A673 (cell line): ENCODE results near the gene EXTL1. TPM values are rescaled to one million over a fixed set of nuclear protein-coding genes. Genes with fewer than 3 reads are reported as not detected.

Experiments used
- BruUV-seq: library from RNA; stranded (reverse); fragments of 400-500 nt; replicated peaks from 2 replicates; lab custom pipeline; 2021; lab: Mats Ljungman, UMichigan
- CTCF ChIA-PET: fragments of 300-600 bp; sonication (Branson Sonifier 250); formaldehyde crosslinking; loops from one replicate; lab custom pipeline; 2022; ENCODE audit warnings: antibody characterized with exemption; lab: Charles Lee
- POLR2A ChIA-PET: fragments of 300-600 bp; sonication (Branson Sonifier 250); formaldehyde crosslinking; loops from one replicate; lab custom pipeline; 2022; ENCODE audit warnings: antibody characterized with exemption; ENCODE audit not compliant: low non-redundant PET; lab: Charles Lee
- DNase-seq: peaks from one replicate; pipeline ENCODE4 v3.0.0-alpha.2; 2015; ENCODE audit warnings: low spot score
- H3K27ac ChIP-seq: fragments of 200-600 bp; sonication (generic); 2 replicates; pipeline ENCODE4 v1.5.1; 2016; ENCODE audit warnings: mixed run types, low read depth, mild to moderate bottlenecking, mixed read lengths, antibody characterized with exemption, low read length; ENCODE audit not compliant: poor library complexity, severe bottlenecking
- H3K27me3 ChIP-seq: fragments of 200-600 bp; sonication (generic); replicated peaks from 2 replicates; pipeline ENCODE4 v1.6.1; 2017; ENCODE audit warnings: mixed run types, low read depth, mild to moderate bottlenecking, mixed read lengths, antibody characterized with exemption, low read length; ENCODE audit not compliant: insufficient read depth, poor library complexity
- H3K36me3 ChIP-seq: fragments of 200-600 bp; sonication (generic); 2 replicates; pipeline ENCODE4 v1.6.1; 2016; ENCODE audit warnings: mixed run types, mild to moderate bottlenecking, mixed read lengths, antibody characterized with exemption, low read length; ENCODE audit not compliant: insufficient read depth, poor library complexity, severe bottlenecking
- H3K4me1 ChIP-seq: fragments of 200-600 bp; sonication (generic); 2 replicates; pipeline ENCODE4 v1.6.1; 2017; ENCODE audit warnings: mixed run types, mild to moderate bottlenecking, mixed read lengths, antibody characterized with exemption, low read length; ENCODE audit not compliant: insufficient read depth, poor library complexity, severe bottlenecking
- H3K4me3 ChIP-seq: fragments of 200-600 bp; sonication (generic); 2 replicates; pipeline ENCODE4 v1.5.1; 2016; ENCODE audit warnings: low read depth, mixed run types, mild to moderate bottlenecking, mixed read lengths, low read length; ENCODE audit not compliant: poor library complexity, severe bottlenecking
- H3K9me3 ChIP-seq: fragments of 200-600 bp; sonication (generic); 2 replicates; pipeline ENCODE4 v1.6.1; 2016; ENCODE audit warnings: mixed run types, low read depth, mild to moderate bottlenecking, mixed read lengths, antibody characterized with exemption, low read length; ENCODE audit not compliant: poor library complexity, severe bottlenecking
- CTCF ChIP-seq: fragments of 300-800, 200-600 bp; sonication (generic); conservative IDR thresholded peaks from 2 replicates; pipeline ENCODE4 v1.5.1; 2017; ENCODE audit warnings: low read depth, mild to moderate bottlenecking, antibody characterized with exemption, low read length, moderate library complexity, mixed read lengths
- EZH2 ChIP-seq: fragments of 200-600 bp; sonication (generic); IDR thresholded peaks from 2 replicates; pipeline ENCODE4 v1.6.1; 2017; ENCODE audit warnings: borderline replicate concordance, low read depth, mild to moderate bottlenecking, mixed read lengths, antibody characterized with exemption, low read length; ENCODE audit not compliant: poor library complexity, severe bottlenecking
- intact Hi-C: fragments of 100-400 bp; cut with micrococcal nuclease; formaldehyde crosslinking; loops from one replicate; pipeline ENCODE4 v1.10.0; 2022; ENCODE audit not compliant: unreplicated experiment
- total RNA-seq: library from RNA; stranded (reverse); gene quantifications from 2 replicates; pipeline ENCODE4 v1.2.3, GENCODE V29; 2021

EXTL1 gene
- total RNA-seq, 1 experiment from 2014 or later, result not detected

DNA sequence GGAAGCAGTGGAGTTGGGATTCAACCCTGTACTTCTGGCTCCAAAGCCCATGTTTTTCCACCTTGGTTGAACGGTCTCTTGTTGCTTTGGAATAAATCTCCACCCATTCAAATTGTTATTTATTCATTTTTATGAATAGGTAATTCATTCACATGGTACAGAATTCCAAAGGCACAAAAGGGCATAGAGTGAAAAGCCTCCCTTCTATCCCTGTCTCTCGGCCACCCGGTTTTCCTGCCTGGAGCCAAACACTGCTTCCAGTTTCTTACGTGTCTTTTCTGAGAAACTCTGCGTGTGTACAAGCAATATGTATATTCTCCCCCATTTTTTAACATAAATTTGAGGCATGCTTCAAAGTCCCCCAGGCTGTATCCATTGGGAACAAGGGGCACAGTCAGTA lies 3.9 kb downstream of the EXTL1 start:
- BruUV-seq, result no TSS peak
- CTCF ChIA-PET, result no interaction called here

GRCh38 chr1:26027716-26028489 lies 6.3 kb downstream of the EXTL1 start:
- no peaks in the 10 kb centered on the region for H3K36me3 ChIP-seq
- DNase-seq, result peak; percentile 29
- H3K4me1 ChIP-seq, result peaks cover 7% of the 10 kb centered on the region
- BruUV-seq, result no TSS peak
- no peak overlapping the region for H3K27ac ChIP-seq
- H3K4me3 ChIP-seq, result no peak overlapping the region
- intact Hi-C loops, result no loop called here
- ChIA-PET POLR2A (no interaction called here), CTCF (interaction anchor here (0.6 to 0.7 kb wide), 4 partner anchors 9 to 133 kb away, joined by 3 to 6 read pairs (median 3); no protein-coding TSS in a partner anchor)
- TF ChIP-seq CTCF, result no peak
- TF ChIP-seq EZH2, result no peak
- H3K9me3 ChIP-seq, result no peaks in the 10 kb centered on the region
- H3K27me3 ChIP-seq, result no peaks in the 10 kb centered on the region

More for the DNA sequence above, 3.9 kb downstream of the EXTL1 start:
- H3K27ac ChIP-seq, result no peak overlapping the region
- intact Hi-C loops, result no loop called here
- POLR2A ChIA-PET, result no interaction called here
- H3K4me1 ChIP-seq, result peaks cover 7% of the 10 kb centered on the region
- TF ChIP-seq EZH2, result no peak
- TF ChIP-seq CTCF, result no peak
- no peak overlapping the region for H3K4me3 ChIP-seq
- DNase-seq, result no peak
- H3K27me3 ChIP-seq, result no peaks in the 10 kb centered on the region
- H3K36me3 ChIP-seq, result no peaks in the 10 kb centered on the region
- H3K9me3 ChIP-seq, result no peaks in the 10 kb centered on the region

- H3K27me3 ChIP-seq, result no peaks in the 10 kb centered on the region
- TF ChIP-seq CTCF, result no peak
- no peak for TF ChIP-seq EZH2
- no peak overlapping the region for H3K4me3 ChIP-seq
- ChIA-PET POLR2A (no interaction called here), CTCF (no interaction called here)
- peaks cover 7% of the 10 kb centered on the region for H3K4me1 ChIP-seq
- H3K36me3 ChIP-seq, result no peaks in the 10 kb centered on the region
- no peak for DNase-seq
- no peak overlapping the region for H3K27ac ChIP-seq
- BruUV-seq, result no TSS peak
- no peaks in the 10 kb centered on the region for H3K9me3 ChIP-seq
- intact Hi-C loops, result no loop called here
Observed at GRCh38 chr1:26028490-26028980, 7.0 kb downstream of the EXTL1 start.
